ENCODE measurements around the gene MRPL55.
"Not testable (repeated sequence)": the region's sequence is repeated elsewhere in the genome, so short reads cannot be mapped to it uniquely, and the experiment has no call there.

The MRPL55 gene

DNA sequence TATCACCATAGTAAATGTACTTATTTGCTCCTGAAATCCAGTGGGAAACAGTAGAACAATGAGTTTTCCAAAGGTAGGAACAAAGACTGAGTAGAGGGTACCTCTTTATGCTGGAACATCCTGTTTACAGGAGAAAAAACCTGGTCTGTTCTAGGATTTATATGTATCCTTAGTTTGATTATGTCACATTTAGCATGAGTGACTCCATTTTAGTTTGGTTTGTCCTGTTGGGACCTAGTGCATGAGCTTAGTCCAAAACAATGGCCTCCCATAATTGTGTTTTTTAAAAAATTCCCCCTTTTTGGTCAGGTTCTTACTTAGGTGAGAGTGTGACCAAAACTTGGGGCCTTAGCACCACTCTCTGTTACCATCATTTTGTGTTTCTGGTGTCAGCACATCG is 3.5 kb upstream of the MRPL55 start:
- Histone ChIP-seq H3K79me2 (ENCODE audit: insufficient read depth, low read depth) (peaks cover 15% of the 10 kb centered on the region; the same call in 1 of the 2 replicates), H3K27me3 (ENCODE audit: insufficient read depth, low read depth) (no peaks in the 10 kb centered on the region), H4K20me1 (ENCODE audit: insufficient read depth) (no peaks in the 10 kb centered on the region), H3K27ac (peak overlapping the region; percentile 34), H3K4me3 (IDR thresholded peaks at IDR 0.05; ENCODE audit: insufficient read depth, low read depth, low read length) (no peak overlapping the region), H3K9ac (peak overlapping the region; percentile 12; the same call in 1 of the 2 replicates), H2AFZ (ENCODE audit: low read depth) (peak overlapping the region; percentile 30; the same call in 1 of the 2 replicates), H3K4me2 (peak overlapping the region; percentile 84), H3K4me1 (ENCODE audit: low read depth, poor library complexity, severe bottlenecking) (peaks cover 39% of the 10 kb centered on the region), H3K36me3 (ENCODE audit: insufficient read depth) (no peaks in the 10 kb centered on the region)
- TF ChIP-seq, protein P1, sequence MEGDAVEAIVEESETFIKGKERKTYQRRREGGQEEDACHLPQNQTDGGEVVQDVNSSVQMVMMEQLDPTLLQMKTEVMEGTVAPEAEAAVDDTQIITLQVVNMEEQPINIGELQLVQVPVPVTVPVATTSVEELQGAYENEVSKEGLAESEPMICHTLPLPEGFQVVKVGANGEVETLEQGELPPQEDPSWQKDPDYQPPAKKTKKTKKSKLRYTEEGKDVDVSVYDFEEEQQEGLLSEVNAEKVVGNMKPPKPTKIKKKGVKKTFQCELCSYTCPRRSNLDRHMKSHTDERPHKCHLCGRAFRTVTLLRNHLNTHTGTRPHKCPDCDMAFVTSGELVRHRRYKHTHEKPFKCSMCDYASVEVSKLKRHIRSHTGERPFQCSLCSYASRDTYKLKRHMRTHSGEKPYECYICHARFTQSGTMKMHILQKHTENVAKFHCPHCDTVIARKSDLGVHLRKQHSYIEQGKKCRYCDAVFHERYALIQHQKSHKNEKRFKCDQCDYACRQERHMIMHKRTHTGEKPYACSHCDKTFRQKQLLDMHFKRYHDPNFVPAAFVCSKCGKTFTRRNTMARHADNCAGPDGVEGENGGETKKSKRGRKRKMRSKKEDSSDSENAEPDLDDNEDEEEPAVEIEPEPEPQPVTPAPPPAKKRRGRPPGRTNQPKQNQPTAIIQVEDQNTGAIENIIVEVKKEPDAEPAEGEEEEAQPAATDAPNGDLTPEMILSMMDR (conservative IDR thresholded peaks at IDR 0.05; ENCODE audit: low read depth, low read length) = no peak

DNA sequence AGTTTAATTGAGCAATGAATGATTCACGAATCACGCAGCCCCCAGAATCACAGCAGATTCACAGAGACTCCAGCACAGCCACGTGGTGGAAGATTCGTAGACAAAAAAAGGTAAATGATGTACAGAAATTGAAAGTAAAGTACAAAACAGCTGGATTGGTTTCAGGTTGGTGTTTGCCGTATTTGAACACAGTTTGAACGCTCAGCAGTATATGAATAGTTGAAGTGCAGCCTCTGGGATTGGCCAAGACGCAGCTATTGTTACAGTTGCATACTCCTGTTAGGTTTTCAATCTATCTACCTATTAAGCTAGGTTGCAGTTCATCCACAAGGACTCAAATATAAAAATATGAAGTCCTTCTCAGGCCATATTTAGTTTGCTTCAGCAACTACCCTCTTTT is 3.1 kb upstream of the MRPL55 start:
- TF ChIP-seq, protein P1 (conservative IDR thresholded peaks at IDR 0.05; ENCODE audit: low read depth, low read length) = no peak
- no peaks in the 10 kb centered on the region for H4K20me1 ChIP-seq (ENCODE audit: insufficient read depth)
- H3K4me1 ChIP-seq (ENCODE audit: low read depth, poor library complexity, severe bottlenecking) = peaks cover 39% of the 10 kb centered on the region
- H3K79me2 ChIP-seq (ENCODE audit: insufficient read depth, low read depth) = peaks cover 15% of the 10 kb centered on the region; the same call in 1 of the 2 replicates
- peak overlapping the region; percentile 84 for H3K4me2 ChIP-seq
- H3K4me3 ChIP-seq (IDR thresholded peaks at IDR 0.05; ENCODE audit: insufficient read depth, low read depth, low read length) = no peak overlapping the region
- peak overlapping the region; percentile 30 for H2AFZ ChIP-seq (ENCODE audit: low read depth)
- peak overlapping the region; percentile 34 for H3K27ac ChIP-seq
- H3K9ac ChIP-seq = peak overlapping the region; percentile 12; the same call in 1 of the 2 replicates
- H3K27me3 ChIP-seq (ENCODE audit: insufficient read depth, low read depth) = no peaks in the 10 kb centered on the region
- H3K36me3 ChIP-seq (ENCODE audit: insufficient read depth) = no peaks in the 10 kb centered on the region

DNA sequence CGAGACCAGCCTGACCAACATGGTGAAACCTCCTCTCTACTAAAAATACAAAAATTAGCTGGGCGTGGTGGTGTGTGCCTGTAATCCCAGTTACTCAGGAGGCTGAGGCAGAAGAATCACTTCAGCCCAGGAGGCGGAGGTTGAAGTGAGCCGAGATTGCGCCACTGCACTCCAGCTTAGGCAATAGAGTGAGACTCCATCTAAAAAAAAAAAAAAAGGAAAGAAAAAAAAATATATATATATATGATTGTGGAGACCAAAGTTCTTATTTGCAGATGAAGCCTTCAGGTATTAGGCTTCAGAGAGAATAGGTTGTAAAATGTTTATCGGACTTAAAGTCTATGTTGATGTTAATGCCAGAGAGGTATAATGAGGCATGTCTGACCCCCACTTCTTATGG is 2.2 kb upstream of the MRPL55 start:
- peaks cover 39% of the 10 kb centered on the region for H3K4me1 ChIP-seq (ENCODE audit: low read depth, poor library complexity, severe bottlenecking)
- H3K27me3 ChIP-seq (ENCODE audit: insufficient read depth, low read depth); H3K27ac ChIP-seq; H3K4me3 ChIP-seq (IDR thresholded peaks at IDR 0.05; ENCODE audit: insufficient read depth, low read depth, low read length); H3K36me3 ChIP-seq (ENCODE audit: insufficient read depth); H4K20me1 ChIP-seq (ENCODE audit: insufficient read depth); H2AFZ ChIP-seq (ENCODE audit: low read depth); H3K9ac ChIP-seq: not testable (repeated sequence)
- peaks cover 15% of the 10 kb centered on the region; the same call in 1 of the 2 replicates for H3K79me2 ChIP-seq (ENCODE audit: insufficient read depth, low read depth)
- H3K4me2 ChIP-seq = peak overlapping the region; percentile 84

DNA sequence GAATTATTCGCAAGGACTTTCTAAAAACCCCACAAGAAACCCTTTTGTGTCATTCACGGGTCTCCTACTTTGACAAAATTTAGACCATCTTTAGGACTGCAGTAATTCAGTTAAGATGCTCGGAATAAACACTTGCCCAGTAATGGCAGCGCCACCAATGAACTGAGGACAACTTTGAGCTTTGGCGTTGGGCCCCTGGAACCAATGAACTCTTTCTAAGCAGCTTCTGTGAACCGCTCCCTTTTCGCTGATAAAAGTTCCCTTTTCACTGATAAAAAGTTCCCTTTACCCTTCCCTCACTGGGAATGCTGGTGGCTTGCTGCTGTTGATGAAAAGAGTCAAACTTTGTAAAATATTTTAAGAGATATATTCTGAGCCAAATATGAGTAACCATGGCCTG is 1.5 kb upstream of the MRPL55 start:
- TF ChIP-seq, protein P1 (conservative IDR thresholded peaks at IDR 0.05; ENCODE audit: low read depth, low read length) = no peak
- H3K9ac ChIP-seq = no peak overlapping the region
- peaks cover 15% of the 10 kb centered on the region; the same call in 1 of the 2 replicates for H3K79me2 ChIP-seq (ENCODE audit: insufficient read depth, low read depth)
- H3K36me3 ChIP-seq (ENCODE audit: insufficient read depth) = no peaks in the 10 kb centered on the region; the same call in 1 of the 2 replicates
- H4K20me1 ChIP-seq (ENCODE audit: insufficient read depth) = no peaks in the 10 kb centered on the region
- no peak overlapping the region for H3K27ac ChIP-seq
- peak overlapping the region; percentile 74; the same call in 1 of the 2 replicates for H3K4me2 ChIP-seq
- H2AFZ ChIP-seq (ENCODE audit: low read depth) = no peak overlapping the region
- peaks cover 39% of the 10 kb centered on the region for H3K4me1 ChIP-seq (ENCODE audit: low read depth, poor library complexity, severe bottlenecking)
- no peaks in the 10 kb centered on the region for H3K27me3 ChIP-seq (ENCODE audit: insufficient read depth, low read depth)
- H3K4me3 ChIP-seq (IDR thresholded peaks at IDR 0.05; ENCODE audit: insufficient read depth, low read depth, low read length) = peak overlapping the region; percentile 9

DNA sequence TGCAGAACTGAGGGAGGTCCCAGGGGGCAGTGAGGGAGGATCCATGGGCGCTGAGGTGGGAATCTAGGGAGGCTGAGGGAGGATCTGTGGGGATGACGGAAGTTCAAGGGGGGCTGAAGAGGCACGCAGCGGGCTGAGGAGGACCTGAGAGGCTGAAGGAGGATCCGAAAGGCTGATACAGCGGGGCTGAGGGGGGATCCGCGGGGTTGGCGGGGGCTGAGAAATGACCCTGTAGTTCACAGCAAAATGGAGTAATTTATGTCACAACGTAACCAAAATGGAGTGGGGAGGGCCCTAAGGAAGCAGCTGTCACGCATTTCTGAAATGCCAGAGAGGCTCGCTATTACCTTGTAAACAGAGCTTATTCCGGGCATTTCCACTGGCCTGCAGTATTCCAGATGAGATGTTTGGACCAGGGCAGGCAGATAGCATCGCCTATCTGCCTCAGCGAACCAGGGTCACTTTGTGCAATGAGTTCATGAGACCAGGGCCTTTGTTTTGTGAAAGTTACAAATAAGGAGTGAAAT is 926 bp upstream of the MRPL55 start:
- Histone ChIP-seq H3K27me3 (ENCODE audit: insufficient read depth, low read depth) (no peaks in the 10 kb centered on the region), H3K4me3 (IDR thresholded peaks at IDR 0.05; ENCODE audit: insufficient read depth, low read depth, low read length) (peak overlapping the region; percentile 9), H3K4me2 (peak overlapping the region; percentile 74), H2AFZ (ENCODE audit: low read depth) (peak overlapping the region; percentile 77), H3K27ac (peak overlapping the region; percentile 37; the same call in 1 of the 2 replicates), H4K20me1 (ENCODE audit: insufficient read depth) (no peaks in the 10 kb centered on the region), H3K4me1 (ENCODE audit: low read depth, poor library complexity, severe bottlenecking) (peaks cover 39% of the 10 kb centered on the region), H3K9ac (peak overlapping the region; percentile 86), H3K36me3 (ENCODE audit: insufficient read depth) (no peaks in the 10 kb centered on the region; the same call in 1 of the 2 replicates), H3K79me2 (ENCODE audit: insufficient read depth, low read depth) (peaks cover 15% of the 10 kb centered on the region; the same call in 1 of the 2 replicates)
- TF ChIP-seq, protein P1 (conservative IDR thresholded peaks at IDR 0.05; ENCODE audit: low read depth, low read length) = no peak
